Skeletal muscle cell (primary cell): ENCODE measurements around the gene MLX.

ENCODE experiments used
- DNase-seq: peaks from one replicate; pipeline ENCODE4 v3.0.0-alpha.2; 2010; ENCODE audit warnings: low read depth
- H3K4me3 ChIP-seq: 2 replicates; pipeline ENCODE4 v1.5.1; 2011; ENCODE audit warnings: low read depth, mild to moderate bottlenecking, control low read depth, low read length, moderate library complexity

Gene MLX, protein sequence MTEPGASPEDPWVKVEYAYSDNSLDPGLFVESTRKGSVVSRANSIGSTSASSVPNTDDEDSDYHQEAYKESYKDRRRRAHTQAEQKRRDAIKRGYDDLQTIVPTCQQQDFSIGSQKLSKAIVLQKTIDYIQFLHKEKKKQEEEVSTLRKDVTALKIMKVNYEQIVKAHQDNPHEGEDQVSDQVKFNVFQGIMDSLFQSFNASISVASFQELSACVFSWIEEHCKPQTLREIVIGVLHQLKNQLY

DNA sequence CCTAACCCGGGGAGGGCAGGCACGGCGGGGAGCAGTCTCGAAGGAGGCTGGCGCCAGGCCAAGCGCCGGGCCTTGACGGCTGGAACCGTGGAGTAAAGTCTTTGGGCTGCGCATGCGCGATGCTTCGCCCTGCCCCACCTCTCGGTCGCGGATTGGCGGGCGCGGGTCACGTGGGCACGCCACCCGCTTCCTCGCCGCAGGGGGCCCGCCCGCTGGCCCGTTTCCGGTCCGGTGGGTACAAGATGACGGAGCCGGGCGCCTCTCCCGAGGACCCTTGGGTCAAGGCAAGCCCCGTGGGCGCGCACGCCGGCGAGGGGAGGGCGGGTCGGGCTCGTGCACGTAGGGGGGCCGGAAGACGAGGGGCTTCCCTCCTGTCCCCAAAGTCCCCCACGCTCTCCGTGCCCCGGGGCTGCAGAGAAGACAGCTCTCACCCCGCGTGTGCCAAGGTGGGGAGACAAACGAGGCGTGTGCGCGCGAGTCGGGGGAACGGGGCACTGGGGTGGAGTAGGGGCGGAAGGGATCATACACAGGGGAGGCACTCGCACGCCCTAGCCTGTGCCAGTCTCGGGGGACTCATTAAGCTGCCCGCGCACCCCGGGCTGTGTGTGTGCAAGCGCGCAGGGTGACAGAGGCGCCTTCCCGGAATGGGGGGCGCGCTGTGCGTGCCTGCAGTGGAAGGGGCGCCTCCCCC lies at the start of gene MLX:
MLX (plus strand) TSS at position 218 of the 691 bp plus-strand sequence; CDS start at position 243, 25 bp downstream.
- H3K4me3 ChIP-seq: peak within 1 kb of the TSS; percentile 86
- DNase-seq: peak; percentile 64

DNA sequence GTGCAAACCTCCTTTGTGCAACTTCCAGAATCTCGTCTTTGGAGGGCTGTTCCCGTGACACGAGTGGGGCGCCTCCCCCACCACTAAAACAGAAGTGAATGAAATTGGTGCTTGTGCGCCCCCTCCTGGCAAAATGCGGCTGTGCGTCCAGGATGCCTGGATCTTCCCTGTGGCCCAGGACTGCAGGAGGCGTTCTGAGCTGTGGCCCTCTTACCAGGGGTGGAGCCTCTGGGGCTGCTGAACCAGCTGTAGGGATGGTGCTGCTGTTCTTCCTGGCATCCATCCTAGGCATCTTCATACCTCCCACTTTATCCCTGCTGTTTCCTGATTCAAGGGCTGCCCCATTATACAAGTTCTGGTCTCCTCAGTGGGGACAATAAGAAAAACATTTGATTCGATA lies 49.4 kb upstream of the MLX start:
- DNase-seq: peak; percentile 77
- no peak overlapping the region for H3K4me3 ChIP-seq

DNA sequence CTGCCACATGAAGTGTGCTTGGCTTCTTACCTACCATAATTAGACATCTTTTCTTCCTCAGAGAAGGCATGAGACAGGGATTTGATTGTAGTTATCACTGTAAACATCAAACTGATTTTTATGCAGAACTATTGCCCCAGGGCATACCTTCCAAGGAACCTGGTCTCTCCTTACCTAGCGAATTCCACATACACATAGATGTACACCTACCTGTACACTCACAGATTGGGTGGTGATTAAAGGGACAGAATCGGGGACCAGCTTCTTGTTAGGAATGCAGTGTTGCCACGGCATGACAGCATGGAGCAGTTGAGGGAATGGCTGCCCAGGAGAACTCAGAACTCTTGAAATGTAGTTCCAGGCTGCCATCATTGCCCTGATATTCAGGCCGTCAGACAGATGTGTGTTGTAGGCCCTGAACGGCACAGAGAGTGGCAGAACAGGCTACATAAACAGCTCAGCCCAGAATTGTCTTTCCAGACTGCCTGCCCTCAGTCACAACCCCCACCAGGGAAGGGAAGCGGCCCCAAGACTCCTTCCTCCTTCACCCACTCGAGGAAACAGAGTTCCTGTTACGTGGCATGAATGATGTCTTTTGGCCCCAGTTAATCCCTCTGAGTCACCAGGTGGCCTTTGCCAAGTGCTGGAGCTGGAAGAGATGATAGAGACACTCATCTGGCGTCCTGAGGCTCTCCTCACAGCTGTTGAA lies 48.7 kb upstream of the MLX start:
- no peak overlapping the region for H3K4me3 ChIP-seq
- peak; percentile 98 for DNase-seq

DNA sequence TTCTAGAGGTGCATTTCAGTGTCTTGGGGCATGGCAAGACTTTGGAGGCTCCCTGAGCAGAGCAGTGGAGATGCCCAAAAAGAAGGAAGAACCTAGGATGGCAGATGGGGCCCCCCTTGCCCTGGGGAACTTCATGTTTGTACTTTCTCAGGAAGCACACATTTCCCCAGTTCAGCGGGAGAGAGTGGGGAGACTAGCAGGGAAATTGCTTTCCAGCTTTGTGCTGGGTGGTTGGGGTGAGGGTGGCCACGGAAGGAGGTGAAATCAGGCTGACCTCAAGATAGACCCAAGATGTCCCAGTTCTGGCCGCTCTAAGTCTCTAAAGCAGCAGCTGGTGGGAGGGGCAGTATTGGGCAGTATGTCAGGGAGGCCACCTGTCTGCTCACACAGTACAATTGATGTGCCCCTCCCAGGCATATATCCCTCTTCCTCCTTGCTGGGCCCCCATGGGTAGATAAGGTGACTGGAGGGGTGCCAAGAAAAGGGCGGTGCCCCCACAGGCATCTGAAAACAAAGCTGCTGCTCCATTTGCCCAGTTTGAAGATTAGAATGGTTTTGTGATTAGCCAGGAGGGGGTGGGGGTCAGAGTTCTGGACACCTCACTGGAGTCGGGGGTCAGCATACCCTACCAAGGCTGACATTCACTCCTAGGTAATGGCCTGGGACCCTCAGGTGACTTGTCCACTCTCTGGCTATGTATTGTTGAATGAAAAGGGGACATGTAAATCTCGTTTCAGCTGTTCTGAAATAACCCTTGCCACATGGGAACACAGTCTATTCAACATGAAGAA lies 48.0 kb upstream of the MLX start:
- DNase-seq: no peak
- H3K4me3 ChIP-seq: no peak overlapping the region

DNA sequence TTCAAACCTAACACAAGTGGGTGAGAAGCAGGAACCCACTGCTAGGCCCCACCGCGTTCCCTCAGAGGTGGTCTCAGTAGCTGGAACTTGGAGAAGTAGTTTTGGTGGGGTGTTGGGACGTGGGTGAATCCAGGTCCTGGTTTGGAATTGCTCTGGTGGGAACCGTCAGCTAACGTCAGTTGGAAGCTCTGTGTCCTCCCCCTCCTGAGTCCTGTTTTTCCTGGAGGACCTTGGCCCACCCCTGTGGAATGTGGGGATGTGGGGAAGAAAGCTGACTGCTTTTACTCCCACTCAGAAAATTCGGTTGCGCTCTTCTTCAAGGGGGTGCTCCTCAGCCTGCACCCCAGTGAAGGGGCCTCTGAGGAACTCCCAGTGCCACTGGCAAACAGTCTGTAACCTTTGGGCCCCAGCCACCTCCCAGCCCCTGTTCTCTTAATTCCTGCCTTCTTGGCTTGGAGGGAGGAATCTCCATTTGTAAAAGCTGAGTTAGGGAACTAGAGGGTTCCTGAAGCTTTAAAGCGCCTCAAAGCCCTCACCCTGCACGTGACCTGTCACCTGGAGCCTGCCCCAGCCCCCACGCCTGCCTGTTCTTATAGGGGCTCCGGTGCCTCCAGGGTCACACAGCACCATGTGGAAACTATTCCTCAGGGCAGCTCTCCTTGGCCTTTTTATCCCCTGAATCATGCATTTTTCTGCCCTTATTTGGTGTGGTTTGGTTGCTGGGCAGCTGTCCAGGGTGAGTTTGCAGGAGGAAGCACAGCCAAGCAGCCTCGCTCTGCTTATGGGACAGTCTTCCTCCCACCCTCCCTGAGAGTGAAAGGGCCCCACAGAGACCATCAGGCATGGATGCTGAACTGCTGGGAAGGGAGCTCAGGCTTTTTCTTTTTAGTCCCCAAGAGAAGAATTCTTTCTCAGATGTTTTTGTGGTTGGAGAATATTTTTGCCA lies 47.1 kb upstream of the MLX start:
- peak; percentile 99 for DNase-seq
- no peak overlapping the region for H3K4me3 ChIP-seq

DNA sequence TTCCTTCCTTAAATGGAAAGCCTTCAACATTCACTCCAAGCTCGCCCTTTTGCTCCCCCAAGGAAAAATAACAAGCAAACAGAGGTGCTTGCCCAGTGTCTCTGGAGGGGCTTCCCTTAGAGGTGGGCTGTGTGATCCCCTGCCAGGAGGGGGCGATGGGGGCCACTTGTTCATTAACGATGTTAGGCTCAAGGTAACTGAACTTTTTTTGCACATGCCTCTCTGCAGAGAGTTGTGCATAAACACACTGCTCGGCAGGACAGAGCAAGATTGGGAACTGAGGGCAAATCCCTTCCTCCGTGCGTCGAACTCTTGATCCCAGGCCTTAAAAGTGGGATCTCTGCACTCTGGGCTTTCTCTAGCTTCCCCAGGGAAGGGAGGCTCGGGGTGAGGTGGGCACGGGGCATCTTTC lies 46.4 kb upstream of the MLX start:
- H3K4me3 ChIP-seq: no peak overlapping the region
- no peak for DNase-seq

DNA sequence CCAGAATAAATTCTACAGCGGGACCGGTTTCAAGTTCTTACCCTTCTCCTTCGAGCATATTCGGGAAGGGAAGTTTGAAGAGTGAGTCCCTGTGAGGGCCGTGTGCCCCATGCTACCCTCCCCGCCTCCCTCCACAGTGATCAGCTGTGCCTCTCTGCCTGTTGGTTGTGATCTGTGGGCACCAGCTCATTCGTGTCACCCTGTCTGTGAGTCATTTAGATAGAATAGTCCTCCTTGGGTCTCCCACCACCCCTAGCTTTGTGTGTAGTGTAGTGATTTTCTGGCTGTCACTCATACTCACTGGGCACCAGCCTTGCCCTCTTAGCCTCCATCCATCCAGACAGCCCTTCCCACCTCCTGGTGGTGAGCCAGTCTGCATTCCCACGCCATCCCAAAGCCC lies 45.9 kb upstream of the MLX start:
- H3K4me3 ChIP-seq: no peak overlapping the region
- DNase-seq: no peak

DNA sequence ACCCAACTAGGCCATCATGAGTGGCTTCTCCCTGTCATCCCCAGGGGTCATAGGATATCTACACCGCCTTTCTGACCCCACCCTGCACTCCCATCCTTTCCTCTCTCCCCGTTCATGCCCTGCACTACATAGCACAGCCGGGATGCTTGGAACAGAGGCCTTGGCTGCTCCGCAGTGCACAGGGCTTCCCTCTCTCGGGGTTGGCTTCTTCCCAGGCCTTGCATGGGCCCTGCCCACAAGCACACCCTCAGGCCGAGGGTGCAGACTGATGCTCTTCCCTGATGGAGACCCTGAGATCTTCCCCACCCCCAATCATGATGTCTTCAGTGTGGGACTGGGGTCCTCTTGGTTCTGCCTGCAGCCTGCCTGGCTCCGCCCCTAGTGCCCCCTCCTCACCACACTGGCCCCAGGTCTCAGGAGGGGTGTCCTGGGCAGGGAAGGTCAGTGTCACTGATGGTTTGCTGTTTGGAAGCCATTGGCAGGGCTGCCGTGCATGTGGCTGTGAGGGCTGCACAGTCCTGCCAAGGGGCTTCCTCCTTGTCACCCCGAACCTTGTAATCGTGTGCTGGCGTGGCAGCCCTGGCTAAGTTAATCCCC lies 45.1 kb upstream of the MLX start:
- H3K4me3 ChIP-seq: no peak overlapping the region
- no peak for DNase-seq

DNA sequence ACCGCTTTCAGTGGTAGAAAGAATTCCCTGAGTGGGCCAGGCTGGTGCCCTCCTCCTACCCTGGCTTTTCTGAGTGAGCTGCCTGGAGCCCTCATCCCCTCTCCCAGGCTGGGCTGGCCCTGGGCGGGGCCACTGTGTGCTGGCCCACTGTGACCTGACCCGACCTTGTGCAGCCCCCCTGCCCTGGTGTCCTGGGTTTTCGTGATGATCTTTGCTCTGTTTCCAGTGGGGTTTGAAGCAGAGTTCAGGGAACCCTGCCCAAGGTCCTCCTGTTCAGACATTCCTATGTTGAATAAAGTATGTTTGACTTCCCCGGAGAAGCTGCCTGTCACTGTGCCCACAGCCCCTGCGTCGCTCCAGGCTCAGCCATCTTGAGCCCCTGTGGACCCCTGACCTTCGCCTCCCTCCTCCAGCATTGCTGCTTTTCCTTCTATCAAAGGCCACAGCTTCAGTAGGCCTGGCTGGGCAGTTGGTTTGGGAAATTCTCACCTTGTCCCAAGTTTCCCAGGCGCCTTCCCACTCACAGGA lies 44.6 kb upstream of the MLX start:
- H3K4me3 ChIP-seq: no peak overlapping the region

DNA sequence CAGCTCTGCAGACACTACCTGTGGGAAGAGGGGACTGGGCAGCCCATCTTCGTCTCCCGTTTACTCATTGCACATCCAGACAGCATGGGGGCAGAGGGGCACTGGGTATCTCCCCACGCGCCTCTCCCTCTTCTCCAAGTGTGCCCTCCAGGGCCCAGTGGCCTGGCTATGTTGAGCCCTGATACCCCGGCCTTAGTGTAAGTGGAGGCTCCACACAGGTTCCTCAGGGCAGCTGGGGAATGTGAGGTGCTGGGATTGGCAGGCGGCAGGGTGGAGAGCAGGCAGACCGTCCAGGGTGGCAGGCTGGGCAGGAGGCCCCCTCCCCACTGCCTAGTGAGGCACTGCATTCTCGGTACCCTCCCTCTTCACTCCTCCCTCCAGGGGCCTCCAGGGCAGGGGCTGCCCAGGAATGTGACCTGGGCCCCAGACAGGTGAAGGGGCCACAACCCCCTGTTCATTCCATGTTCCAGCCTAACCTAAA lies 44.1 kb upstream of the MLX start:
- DNase-seq: no peak

More for the DNA sequence above, 44.6 kb upstream of the MLX start:
- DNase-seq: no peak

DNA sequence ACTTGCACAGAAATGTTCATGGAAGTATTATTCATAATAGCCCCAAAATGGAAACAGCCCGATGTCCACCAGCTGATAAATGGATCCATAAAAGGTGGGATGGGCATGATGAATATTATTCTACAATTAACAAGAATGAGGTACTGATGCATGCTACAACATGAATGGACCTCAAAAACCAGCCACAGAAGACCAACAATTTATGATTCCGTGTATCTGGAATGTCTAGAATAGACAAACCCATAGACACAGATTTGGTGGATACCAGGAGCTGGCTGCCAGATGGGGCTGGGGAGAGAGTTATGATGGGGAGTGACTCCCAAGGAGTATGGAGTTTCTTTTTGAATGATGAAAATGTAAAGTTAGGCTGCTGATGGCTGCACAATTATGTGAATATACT lies 41.7 kb upstream of the MLX start:
- H3K4me3 ChIP-seq: no peak overlapping the region
- DNase-seq: no peak

More for the DNA sequence above, 44.1 kb upstream of the MLX start:
- H3K4me3 ChIP-seq: no peak overlapping the region

GRCh38 chr17:42526031-42526444 lies 40.9 kb upstream of the MLX start:
- no peak for DNase-seq

GRCh38 chr17:42527932-42528331 lies 39.0 kb upstream of the MLX start:
- no peak overlapping the region for H3K4me3 ChIP-seq
- DNase-seq: no peak

More at GRCh38 chr17:42526031-42526444, 40.9 kb upstream of the MLX start:
- no peak overlapping the region for H3K4me3 ChIP-seq

DNA sequence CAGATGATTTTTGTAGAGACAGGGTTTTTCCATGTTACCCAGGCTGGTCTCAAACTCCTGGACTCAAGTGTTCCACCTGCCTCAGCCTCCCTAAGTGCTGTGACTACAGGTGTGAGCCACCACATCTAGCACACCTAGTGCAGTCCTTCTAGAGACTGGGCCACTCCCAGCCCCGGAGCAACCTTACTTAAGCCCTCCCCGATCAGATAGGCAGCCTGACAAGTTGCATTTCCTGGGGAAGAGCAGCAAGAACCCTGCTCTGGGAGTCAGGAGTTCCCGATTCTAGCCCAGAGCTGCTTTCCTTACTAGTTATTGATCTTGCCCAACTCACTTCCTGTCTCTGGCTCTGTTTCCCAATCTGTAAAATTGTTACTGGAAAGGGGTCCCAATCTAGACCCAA lies 37.8 kb upstream of the MLX start:
- DNase-seq: no peak
- no peak overlapping the region for H3K4me3 ChIP-seq

- H3K4me3 ChIP-seq: no peak overlapping the region
Measured at GRCh38 chr17:42530952-42531454, 35.9 kb upstream of the MLX start.

GRCh38 chr17:42531455-42532354 lies 35.2 kb upstream of the MLX start:
- no peak for DNase-seq
- H3K4me3 ChIP-seq: peak overlapping the region; percentile 48

More at GRCh38 chr17:42530952-42531454, 35.9 kb upstream of the MLX start:
- DNase-seq: no peak
